Tibial artery (tissue), 4 donors: ENCODE results near the gene TRMO.

Experiments used
- DNase-seq, 2 donors: peaks; one replicate each; pipeline ENCODE4 v3.0.0-alpha.2; 2019
- H3K27ac ChIP-seq, 2 donors: fragments of 200-600 bp; sonication (generic) in 1 of 2; 1 replicate in 1 of 2; 2 replicates in 1 of 2; pipeline ENCODE4 v1.5.1; 2018 to 2019; ENCODE audit warnings: mild to moderate bottlenecking in 1 of 2
- H3K27me3 ChIP-seq, 2 donors: fragments of 200-600 bp; sonication (generic) in 1 of 2; one replicate each; pipeline versions ENCODE4 v1.5.1 to v1.6.0; 2016 to 2019
- H3K36me3 ChIP-seq, 3 donors: fragments of 200-600 bp; sonication (generic) in 2 of 3; one replicate each; pipeline ENCODE4 v1.5.1; 2016 to 2019; ENCODE audit warnings: mild to moderate bottlenecking in 2 of 3
- H3K4me1 ChIP-seq, 4 donors: fragments of 200-600 bp; sonication (generic) in 2 of 4; 1 replicate in 3 of 4; 2 replicates in 1 of 4; pipeline ENCODE4 v1.5.1; 2016 to 2019
- H3K4me3 ChIP-seq, 2 donors: fragments of 200-600 bp; sonication (generic) in 1 of 2; 1 replicate in 1 of 2; 2 replicates in 1 of 2; pipeline ENCODE4 v1.5.1; 2018 to 2019; ENCODE audit warnings: mild to moderate bottlenecking in 2 of 2
- H3K9me3 ChIP-seq, 3 donors: fragments of 200-600 bp; sonication (generic) in 1 of 3; one replicate each; pipeline ENCODE4 v1.5.1; 2016 to 2019
- intact Hi-C: fragments of 100-400 bp; cut with DNase I; formaldehyde crosslinking; loops from one replicate; pipeline ENCODE4 v1.15.0; 2023; ENCODE audit warnings: low total_unique reads
- TF ChIP-seq, protein P1 (sequence below), 2 experiments: fragments of 200-600 bp in 1 of 2; fragments of 450-650 bp in 1 of 2; IDR thresholded peaks; one replicate each; pipeline ENCODE4 v1.5.1; 2017 to 2019; ENCODE audit warnings: antibody characterized with exemption in 2 of 2, mild to moderate bottlenecking in 1 of 2, moderate library complexity in 1 of 2

Gene TRMO, protein sequence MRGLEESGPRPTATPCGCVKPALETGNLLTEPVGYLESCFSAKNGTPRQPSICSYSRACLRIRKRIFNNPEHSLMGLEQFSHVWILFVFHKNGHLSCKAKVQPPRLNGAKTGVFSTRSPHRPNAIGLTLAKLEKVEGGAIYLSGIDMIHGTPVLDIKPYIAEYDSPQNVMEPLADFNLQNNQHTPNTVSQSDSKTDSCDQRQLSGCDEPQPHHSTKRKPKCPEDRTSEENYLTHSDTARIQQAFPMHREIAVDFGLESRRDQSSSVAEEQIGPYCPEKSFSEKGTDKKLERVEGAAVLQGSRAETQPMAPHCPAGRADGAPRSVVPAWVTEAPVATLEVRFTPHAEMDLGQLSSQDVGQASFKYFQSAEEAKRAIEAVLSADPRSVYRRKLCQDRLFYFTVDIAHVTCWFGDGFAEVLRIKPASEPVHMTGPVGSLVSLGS

DNA sequence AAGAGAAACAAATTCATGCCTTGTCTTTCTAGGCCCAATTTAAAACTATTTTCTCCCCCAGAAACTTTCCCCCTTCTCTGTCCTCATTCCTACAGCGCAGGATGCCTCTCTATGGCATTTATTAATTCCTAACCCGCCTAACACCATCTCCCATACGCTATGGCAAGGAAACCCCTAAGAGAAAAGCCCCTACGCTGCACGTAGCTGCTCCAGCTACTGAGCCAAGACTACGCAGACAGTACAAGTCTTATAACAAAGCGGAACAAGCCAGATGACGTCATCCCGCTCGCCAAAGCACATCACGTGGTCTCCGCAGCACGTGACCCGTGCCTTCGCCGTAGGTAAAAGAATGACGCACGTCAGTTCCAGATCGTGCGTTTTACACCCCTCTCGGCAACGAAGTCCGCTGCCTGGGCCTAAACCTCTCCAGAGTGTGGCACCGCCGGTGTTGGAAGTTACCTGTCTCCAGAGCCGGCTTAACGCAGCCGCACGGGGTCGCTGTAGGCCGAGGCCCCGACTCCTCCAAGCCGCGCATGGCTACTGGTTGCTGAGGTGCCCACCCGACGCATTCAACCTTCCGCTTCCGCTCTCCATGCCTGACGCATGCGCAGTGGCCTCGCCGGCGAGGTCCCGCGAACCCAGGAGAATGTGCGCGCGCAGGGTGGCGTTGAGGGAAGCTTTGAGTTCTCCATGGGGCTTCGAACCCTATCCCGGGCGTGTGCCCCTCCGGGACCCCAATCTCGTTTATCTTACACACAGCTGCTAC is at the start of gene TRMO:
TSS of gene TRMO (minus strand) at position 542 of the 766 bp plus-strand sequence. CDS start at position 535, 7 bp downstream.
- H3K27me3 ChIP-seq = peaks cover 0 to 3% of the 10 kb centered on the region in 2 donors
- H3K27ac ChIP-seq = peak within 1 kb of the TSS; percentile 90 to 98
- TF ChIP-seq, protein P1, sequence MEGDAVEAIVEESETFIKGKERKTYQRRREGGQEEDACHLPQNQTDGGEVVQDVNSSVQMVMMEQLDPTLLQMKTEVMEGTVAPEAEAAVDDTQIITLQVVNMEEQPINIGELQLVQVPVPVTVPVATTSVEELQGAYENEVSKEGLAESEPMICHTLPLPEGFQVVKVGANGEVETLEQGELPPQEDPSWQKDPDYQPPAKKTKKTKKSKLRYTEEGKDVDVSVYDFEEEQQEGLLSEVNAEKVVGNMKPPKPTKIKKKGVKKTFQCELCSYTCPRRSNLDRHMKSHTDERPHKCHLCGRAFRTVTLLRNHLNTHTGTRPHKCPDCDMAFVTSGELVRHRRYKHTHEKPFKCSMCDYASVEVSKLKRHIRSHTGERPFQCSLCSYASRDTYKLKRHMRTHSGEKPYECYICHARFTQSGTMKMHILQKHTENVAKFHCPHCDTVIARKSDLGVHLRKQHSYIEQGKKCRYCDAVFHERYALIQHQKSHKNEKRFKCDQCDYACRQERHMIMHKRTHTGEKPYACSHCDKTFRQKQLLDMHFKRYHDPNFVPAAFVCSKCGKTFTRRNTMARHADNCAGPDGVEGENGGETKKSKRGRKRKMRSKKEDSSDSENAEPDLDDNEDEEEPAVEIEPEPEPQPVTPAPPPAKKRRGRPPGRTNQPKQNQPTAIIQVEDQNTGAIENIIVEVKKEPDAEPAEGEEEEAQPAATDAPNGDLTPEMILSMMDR (IDR thresholded peaks at IDR 0.05) = peak; percentile 57 to 61
- H3K9me3 ChIP-seq = no peaks in the 10 kb centered on the region
- intact Hi-C loops = loop anchor here (5.0 kb wide), 3 partner anchors 65 to 335 kb away; partner anchors contain the start of gene TBC1D2
- peaks cover 0 to 22% (median 10%) of the 10 kb centered on the region in 4 donors for H3K4me1 ChIP-seq
- peak; percentile 98 for DNase-seq
- H3K4me3 ChIP-seq = peak within 1 kb of the TSS; percentile 58 to 72
- H3K36me3 ChIP-seq = no peaks in the 10 kb centered on the region

DNA sequence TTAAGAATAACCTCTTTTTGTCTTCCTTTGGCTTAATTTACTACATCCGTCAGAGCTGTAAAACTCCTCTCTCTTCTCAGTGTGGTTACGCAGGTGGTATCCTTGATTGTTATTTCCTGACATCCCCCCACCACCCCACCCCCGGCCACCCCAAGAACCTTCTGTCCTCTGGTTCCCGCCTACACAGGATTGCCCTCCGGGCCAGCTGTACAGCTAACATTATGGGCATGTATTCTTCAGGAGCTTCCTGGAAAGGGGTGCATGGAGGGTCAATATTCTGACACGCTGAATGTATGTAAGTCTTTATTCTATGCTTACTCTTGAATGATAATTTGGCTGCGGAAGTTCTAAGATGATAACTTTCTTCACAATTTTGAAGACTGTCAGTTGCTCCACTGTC is 47.9 kb upstream of the TRMO start:
- intact Hi-C loops = no loop called here
- H3K36me3 ChIP-seq = no peaks in the 10 kb centered on the region

DNA sequence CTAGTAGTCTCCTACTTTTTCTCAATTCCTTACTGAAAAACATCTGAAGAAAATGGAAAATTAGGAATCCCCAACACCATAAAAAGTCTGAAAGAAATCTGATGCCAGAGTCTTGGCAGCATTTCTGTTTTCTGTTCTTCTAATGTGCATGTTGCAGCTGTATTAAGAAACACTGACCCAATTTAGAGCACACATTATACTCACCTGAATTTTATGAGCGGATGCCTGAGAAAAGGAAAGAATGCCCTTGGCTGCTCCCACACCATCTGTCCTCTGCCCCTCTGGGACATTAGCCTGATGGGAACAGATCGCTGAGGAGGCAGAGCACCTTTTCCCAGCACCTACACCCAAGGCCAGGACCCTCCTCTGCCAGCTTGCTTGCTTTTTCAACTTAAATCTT is 46.7 kb upstream of the TRMO start:
- Histone ChIP-seq H3K4me1 (no peaks in the 10 kb centered on the region), H3K4me3 (no peak overlapping the region), H3K9me3 (no peaks in the 10 kb centered on the region), H3K27ac (no peak overlapping the region), H3K36me3 (no peaks in the 10 kb centered on the region), H3K27me3 (peaks cover 0 to 35% of the 10 kb centered on the region in 2 donors)
- DNase-seq = no peak
- TF ChIP-seq, protein P1 (IDR thresholded peaks at IDR 0.05) = no peak
- intact Hi-C loops = no loop called here

More for the DNA sequence above, 47.9 kb upstream of the TRMO start:
- Histone ChIP-seq H3K27me3 (peaks cover 0 to 32% of the 10 kb centered on the region in 2 donors), H3K4me3 (no peak overlapping the region), H3K4me1 (no peaks in the 10 kb centered on the region), H3K27ac (no peak overlapping the region), H3K9me3 (no peaks in the 10 kb centered on the region)
- DNase-seq = no peak
- TF ChIP-seq, protein P1 (IDR thresholded peaks at IDR 0.05) = no peak

DNA sequence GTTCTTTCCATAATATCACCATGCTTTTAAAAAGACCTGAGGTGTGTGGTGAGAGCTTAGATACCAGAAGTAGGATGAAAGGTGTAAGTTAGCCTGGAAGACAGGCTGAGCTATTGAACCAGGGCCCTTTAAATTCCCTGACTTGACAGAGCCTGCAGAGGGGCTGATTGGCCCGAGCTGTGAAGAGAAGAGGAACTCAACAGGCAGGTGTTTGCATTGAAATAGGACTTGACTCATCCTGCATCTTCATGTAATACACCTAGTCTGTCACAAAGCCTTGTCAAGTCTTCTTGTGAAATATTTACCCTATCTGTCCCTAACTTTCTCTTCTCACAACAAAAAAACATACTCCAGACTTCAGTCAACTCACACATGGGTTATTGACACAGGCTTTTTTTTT is 44.2 kb upstream of the TRMO start:
- TF ChIP-seq, protein P1 (IDR thresholded peaks at IDR 0.05) = no peak
- Histone ChIP-seq H3K4me3 (no peak overlapping the region), H3K27ac (no peak overlapping the region), H3K27me3 (peaks cover 0 to 30% of the 10 kb centered on the region in 2 donors), H3K4me1 (no peaks in the 10 kb centered on the region), H3K36me3 (no peaks in the 10 kb centered on the region), H3K9me3 (no peaks in the 10 kb centered on the region)
- no peak for DNase-seq
- intact Hi-C loops = no loop called here

DNA sequence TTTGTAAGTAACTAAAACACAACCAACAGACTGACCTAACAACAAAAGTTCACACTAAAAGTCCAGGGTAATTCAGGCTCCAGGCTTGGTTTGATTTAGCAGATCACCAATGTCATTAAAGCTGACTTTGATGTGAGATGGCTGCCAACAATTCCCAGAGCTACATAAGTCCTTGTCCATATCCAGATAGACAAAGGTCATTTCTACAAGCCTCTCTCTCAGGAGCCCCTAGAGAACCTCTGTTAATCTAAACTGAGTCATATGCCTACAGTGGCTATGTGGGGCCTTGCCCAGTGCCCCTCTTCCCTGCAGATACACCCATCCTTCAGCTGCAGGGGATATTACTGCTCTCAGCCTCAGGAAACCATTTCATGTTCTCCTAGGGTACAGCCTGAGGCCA is 42.6 kb upstream of the TRMO start:
- Histone ChIP-seq H3K4me3 (no peak overlapping the region), H3K27ac (no peak overlapping the region)

More for the DNA sequence above, 42.6 kb upstream of the TRMO start:
- no peaks in the 10 kb centered on the region for H3K4me1 ChIP-seq
- no peaks in the 10 kb centered on the region for H3K36me3 ChIP-seq
- TF ChIP-seq, protein P1 (IDR thresholded peaks at IDR 0.05) = no peak
- DNase-seq = no peak
- intact Hi-C loops = no loop called here
- H3K9me3 ChIP-seq = no peaks in the 10 kb centered on the region
- peaks cover 0 to 18% of the 10 kb centered on the region in 2 donors for H3K27me3 ChIP-seq
